Stimulated activated CD8-positive, alpha-beta memory T cell treated with anti-CD3 and anti-CD28 coated beads, Interleukin-15, amount 100 ng/mL, for 24 hours (primary cell): ENCODE measurements around the gene SHOX.

Source experiments
- DNase-seq: peaks from one replicate; pipeline ENCODE4 v3.0.0-alpha.2; 2020; ENCODE audit warnings: low read depth

SHOX gene

DNA sequence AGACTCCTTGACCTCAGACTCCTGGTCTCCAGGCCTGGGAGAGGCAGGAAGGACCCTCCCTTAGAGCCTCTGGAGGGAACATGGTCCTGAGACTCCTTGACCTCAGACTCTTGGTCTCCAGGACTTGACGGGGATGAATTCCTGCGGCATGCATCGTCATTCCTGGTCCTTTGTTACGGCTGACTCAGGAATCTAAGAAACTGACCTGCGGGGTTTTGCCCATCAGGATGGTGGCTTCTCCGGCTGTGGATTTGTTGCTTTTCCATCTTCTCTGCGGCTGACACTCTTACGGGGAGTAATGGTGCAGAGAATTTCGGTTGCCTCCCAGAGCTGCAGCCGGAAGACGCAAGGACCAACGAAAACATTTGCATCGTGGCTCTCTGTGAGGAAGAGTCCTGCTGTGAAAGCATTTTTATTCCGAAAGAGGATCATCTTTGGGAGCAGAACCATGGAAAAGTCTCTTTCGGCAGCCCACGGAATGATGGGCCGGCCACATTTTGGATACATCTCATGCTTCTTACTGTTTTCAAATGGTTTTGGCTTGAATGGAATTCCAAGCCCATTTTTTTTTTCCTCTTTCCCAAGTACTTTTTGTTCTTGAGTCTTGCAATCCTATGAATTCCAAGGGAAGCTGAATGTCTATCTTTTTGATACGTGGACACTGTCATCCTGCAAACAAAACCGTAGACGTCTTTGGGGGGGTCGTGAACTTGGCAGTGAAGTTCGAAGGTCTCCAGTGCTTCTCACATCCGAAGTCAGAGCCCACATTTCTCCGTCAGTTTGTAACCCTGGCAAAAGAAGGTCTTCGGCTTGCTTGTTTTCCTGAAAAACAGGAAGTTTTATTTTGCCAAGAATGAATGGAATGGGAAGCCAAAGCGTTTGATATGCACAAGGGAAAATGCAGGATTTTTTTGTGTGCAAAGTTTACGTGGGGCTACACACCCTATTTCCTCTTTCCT lies 36.5 kb downstream of the SHOX start:
- DNase-seq: no peak

DNA sequence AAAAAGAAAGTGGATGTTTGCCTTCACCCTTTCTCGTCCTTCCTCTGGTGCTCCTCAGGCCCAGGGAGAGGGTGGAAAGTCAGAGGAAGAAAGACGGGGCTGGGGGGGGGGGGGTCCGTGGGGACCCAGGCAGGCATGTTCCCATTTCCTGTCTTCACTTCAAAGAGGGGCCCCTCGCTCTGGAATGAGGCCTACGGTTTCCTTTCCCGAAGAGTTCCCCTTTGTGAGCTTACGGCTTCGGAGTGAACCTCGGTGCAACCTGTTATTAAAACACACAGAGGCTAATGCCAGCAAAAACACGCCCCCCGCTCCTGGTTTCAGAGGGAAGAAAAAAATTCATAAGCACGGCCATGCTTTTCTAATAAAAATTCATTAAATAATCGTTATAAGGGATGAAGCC lies 40.1 kb downstream of the SHOX start:
- no peak for DNase-seq

DNA sequence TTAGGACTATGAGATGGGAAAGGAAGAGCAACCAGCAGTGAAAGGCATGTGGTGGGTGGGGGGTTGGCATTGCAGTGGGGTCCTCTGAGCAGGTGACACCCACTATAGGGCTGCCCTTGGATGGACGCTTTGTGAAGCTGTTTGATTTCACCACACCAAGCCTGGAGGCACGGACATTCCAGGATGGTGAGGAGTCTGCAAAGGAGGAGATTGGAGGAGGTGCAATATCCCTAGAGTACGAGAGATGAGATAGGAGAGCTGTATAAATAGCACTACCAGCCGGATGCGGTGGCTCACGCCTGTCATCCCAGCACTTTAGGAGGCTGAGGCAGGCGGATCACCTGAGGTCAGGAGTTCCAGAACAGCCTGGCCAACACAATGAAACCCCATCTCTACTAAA lies 42.3 kb downstream of the SHOX start:
- no peak for DNase-seq

DNA sequence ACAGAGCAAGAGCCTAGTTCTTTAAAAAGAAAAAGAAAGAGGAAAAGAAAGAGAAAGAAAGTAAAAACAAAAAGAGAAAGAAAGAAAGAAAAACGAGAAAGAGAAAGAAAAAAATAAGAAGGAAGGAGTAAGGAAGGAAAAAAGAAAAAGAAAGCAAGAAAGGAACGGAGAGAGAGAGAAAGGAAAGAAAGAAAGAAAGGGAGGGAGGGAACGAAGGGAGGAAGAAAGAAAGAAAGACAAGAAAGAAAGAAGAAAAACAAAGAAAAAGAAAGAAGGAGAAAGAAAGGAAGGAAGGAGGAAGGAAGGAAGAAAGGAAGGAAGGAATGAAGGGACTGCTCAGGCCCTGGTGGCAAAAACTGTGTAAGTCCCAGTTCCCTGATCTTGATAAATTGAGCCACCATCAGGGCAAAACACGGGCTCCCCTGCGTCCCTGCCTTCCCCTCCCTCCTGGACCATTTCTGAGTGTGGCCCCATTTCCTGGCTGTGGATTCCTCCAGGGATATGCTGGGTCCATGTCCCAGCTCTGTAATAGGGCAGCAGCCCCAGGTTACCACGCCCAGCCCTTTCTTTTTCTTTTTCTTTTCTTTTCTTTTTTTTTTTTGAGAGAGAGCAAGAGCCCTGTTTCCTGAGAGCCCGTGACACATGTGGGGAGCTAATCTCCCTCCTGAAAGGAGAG lies 44.8 kb downstream of the SHOX start:
- DNase-seq: no peak

DNA sequence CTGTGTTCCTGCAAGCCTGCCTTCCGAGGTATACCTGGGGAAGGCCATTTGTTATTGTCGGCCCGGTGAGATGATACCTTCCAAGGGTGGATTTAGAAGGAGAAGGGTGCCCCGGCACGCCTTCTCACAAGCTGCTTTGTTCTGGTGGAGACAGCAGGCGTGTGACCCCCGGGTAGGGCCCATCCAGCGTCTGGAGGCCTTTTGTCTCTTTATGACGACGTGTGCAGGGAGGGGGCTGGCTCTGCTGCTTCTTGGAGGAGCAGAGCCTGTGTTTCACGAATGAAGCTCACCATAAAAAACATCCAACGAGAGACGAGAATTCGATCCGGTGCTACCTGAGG lies 45.3 kb downstream of the SHOX start:
- DNase-seq: no peak

DNA sequence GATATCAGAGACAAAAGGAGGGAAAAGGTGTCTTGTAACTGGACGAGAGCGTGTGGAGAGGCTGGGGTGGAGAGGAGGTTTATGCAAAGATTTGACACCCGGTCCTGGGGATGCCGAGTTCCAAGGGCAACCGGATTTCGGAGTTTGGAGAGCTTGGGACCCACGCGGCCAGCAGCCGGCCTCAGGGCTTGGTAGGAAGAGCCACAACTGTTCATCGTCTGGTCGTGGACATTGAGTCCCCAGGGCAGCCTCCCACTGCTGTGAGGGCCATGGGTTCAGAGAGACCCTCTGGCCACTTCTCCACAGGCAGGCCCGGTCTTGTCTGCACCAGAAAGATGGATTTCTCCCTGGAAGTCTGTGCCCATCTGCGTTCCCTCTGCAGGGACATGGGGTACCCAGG lies 46.8 kb downstream of the SHOX start:
- no peak for DNase-seq

DNA sequence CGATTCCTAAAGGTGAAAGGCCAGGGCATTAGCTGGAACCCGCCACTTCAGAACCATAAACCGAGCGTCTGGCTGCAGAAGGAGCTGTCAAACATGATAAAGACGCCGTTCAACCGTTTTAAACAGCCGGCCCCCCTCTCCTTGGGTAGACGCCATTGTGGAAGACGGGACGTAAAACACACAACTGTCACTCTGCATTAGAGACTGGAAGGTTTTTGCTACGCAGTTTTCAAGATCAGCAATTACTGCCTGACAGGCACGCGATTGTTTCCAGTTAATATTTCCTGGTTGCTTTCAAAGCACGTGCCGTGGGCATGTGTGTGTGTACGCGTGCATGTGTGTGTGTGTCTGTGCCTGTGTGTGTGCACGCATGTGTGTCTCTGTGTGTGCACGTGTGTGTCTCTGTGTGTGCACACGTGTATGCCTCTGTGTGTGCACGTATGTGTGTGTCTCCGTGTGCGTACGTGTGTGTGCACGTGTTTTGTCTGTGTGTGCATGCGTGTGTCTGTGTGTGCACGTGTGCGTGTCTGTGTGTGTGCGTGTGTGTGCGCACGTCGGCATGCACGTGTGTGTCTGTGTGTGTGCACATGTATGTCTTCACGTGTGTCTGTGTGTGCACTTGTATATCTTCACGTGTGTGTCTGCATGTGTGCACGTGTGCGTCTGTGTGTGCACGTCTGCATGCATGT lies 48.8 kb downstream of the SHOX start:
- DNase-seq: no peak

DNA sequence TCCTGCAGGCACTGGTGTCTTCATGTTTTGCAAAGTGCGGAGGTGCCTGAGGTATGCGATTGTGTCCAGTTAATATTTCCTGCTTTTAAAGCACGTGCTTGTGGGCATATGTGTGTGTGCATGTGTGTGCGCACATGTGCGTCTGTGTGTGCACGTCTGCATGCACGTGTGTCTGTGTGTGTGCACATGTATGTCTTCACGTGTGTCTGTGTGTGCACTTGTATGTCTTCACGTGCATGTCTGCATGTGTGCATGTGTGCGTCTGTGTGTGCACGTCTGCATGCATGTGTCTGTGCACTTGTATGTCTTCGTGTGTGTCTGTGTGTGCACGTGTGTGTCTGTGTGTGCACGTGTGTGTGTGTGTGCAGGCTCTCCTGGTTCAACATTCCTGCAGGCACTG lies 49.5 kb downstream of the SHOX start:
- no peak for DNase-seq

DNA sequence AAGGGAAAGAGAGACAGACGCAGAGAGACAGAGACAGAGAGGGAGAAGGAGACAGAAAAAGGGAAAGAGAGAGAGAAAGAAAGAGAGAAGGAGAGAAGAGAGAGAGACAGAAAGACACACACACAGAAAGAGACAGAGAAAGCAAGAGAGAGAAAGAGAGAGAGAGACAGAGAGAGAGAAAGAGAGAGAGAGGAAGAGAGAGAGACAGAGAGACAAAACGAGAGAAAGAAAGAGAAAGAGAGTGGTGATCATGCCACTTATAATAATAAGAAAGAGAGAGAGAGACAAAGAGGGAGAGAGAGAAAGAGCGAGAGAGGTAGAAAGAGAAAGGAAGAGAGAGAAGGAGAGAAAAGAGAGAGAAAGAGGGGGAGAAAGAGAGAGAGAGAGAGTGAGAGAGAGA lies 51.4 kb downstream of the SHOX start:
- no peak for DNase-seq

DNA sequence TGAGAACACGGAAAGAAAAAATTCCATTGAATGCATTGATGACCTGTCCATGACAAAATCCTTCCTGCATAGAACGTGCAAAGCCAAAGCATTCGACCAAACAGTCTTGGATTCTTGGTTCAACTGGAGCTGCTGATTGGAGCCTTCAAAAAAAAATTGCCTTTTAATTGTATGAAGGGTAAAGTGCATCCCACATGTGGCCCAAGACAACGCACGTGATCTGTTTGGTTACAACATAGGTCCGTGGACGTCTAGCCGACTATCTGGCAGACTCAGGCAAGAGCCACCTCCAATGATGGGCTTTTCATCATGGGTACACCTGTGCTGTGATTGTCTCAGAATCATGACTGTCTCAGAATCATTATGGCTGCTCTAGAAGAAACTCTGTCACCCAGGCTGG lies 52.3 kb downstream of the SHOX start:
- no peak for DNase-seq

DNA sequence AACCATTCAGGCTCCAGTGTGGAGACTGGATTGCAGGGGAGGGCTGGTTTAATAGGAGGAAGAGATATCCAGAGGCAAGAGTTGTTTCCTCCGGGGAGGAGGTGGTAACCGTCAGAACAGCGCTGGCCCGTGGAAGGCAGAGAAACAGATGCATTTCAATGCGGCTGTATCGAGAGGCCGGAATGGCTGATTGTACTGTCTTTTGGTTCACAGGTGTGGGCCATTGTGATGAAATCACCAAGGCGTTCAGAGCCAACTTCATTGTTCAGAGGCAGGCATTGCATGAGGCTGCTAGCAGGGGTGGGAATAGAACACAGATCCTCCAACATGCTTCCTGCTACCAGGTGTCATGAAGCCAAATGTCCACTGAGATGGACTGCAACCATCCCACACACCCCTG lies 53.0 kb downstream of the SHOX start:
- no peak for DNase-seq

DNA sequence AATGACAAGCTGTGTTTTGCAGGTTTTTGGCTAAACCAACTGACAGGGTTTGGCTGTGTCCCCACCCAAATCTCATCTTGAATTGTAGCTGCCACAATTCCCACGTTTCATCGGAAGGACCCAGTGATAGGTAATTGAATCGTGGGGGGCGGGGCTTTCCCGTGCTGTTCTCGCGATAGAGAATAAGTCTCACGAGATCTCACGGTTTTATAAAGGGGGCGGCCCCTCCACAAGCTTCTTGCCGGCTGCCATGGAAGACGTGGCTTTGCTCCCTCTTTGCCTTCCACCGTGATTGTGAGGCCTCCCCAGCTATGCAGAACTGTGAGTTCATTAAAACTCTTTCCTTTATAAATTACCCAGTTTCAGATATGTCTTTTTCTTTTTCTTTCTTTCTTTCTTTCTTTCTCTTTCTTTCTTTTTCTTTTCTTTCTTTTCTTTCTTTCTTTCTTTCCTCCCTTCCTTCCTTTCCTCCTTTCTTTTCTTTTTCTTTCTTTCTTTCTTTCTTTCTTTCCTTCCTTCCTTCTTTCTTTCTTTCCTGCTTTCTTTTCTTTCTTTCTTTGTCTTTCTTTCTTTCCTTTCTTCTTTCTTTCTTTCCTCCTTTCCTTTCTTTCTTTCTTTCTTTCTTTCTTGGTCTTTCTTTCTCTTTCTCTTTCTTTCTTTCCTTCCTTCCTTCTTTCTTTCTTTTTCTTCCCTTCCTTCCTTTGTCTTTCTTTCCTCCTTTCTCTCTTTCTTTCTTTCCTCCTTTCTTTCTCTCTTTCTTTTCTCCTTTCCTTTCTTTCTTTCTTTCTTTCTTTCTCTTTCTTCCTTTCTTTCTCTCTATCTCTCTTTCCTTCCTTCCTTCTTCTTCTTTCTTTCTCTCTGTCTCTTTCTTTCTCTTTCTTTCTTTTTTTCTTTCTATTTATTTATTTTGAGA lies 54.8 kb downstream of the SHOX start:
- no peak for DNase-seq

DNA sequence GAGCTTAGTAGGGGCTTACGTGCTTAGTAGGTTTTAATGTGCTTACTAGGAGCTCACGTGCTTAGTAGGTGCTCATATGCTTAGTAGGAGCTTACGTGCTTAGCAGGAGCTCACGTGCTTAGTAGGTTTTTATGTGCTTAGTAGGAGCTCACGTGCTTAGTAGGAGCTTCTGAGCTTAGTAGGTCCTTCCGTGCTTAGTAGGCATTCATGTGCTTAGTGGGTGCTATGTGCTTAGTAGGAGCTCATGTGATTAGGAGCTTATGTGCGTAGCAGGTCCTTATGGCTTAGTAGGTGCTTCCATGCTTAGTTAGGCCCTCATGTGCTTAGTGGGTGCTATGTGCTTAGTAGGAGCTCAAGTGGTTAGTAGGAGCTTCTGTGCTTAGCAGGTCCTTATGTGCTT lies 59.4 kb downstream of the SHOX start:
- no peak for DNase-seq

DNA sequence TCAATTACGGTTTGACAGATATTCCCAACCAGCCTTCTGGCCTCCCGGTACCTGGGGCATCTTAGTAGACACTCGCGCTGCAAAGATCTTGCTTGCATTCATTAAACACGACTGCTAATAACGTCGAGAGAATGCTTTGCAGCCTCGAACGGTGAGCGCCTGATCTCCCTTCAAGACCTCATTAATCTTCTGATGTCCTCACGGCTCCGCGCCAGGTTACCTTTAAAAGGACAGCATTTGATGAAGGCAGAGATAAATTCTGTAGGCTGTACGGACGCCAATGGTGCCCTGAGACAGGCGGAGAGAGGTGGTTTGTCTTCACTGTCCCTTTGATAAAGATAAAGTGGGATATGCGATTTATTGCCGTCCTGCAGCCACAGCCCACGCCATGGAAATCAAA lies 64.2 kb downstream of the SHOX start:
- no peak for DNase-seq

DNA sequence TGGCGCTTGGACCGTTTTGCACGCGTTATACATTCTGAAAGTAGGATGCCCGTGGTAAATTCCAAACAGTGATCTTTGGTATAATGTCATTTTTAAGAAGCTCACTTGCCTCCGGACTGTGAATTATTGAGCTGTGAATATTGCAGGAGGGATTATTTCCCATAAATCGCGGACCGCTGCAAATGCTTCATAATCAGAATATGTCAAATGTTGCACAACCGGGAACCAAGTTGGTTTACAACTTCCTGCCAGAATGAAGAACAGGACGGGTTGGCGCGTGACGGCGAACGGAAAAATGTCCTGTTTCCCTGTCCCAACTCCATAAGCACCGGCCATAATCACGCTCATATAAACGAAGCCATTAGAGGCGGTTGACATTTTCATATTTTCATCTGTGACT lies 67.6 kb downstream of the SHOX start:
- no peak for DNase-seq

DNA sequence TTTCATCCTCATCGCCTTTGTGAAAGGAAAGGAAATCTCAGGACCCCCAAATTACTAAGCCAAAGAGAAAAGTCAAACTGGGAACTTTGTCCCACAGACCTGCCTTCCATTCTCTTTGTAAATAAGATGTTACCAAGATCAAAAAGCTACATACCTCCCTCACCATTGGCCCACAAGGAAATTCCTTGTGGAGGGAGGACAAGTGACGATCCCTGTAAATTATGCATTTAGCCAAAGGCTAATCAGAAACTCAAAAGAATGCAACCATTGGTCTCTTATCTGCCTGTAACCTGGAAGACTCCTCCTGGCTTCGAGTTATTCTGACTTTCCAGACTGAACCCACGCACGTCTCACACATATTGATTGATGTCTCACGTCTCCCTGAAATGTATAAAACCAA lies 70.3 kb downstream of the SHOX start:
- DNase-seq: no peak

DNA sequence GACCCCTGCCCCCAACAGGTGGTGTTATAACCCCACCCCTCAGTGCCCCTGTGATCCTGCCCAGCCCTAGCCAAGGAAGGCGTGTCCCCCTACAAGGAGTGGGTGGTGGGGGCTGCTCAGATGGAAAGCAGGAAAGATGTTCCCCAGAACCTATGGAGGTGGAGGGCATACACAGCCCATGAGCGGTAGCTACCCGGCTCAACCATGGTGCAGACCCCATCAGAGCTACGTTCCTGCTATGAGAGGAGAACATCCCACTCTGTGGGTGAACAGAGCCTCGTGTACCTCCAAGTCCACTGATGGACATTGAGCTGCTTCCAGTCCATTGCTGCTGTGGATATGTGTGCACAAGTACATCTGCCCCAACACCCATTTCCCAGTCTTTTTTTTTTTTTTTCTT lies 71.1 kb downstream of the SHOX start:
- no peak for DNase-seq

DNA sequence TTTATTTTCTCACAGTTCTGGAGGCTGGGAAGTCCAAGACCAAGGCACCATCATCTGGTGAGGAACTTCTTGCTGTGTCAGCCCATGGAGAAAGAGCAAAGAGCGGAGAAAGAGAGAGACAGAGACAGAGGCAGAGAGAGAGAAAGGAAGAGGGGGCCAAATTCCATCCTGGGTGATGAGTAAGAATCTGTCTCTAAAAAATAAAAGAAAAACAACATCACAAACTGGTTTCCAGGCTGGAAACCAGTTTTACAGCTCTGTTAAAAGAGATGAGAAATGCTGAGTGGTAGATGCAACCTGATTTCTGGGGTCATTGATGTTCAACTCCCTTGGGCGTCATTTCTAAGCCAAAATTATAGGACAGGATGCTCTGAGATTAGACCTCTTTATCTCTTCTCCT lies 72.9 kb downstream of the SHOX start:
- no peak for DNase-seq

DNA sequence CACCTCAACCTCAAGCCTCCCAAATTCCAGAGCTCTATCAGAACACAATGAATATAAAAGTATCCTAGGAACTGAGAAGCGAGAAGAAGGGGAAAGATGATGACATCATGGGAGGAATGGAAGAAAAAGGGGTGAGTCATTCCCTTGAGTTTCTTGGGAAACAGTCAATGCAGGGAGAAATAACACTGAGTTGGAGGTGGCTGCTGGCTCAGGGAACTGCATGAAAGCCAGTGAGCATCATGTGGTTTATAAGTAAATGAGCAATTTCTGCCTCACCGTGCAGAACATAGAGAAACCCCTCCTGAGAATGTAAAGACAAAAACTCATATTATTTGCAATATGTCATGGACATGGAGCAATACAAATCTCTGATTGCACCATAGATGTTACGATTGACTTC lies 73.3 kb downstream of the SHOX start:
- no peak for DNase-seq
